ENCODE data around the gene FBXO48. TPM values are rescaled to one million over a fixed set of nuclear protein-coding genes. Genes with fewer than 3 reads are reported as not detected.

Gene FBXO48
- total RNA-seq, 2 donors from 2014 or later: 1.5 to 2.1 TPM

- DNase-seq: no peak
- intact Hi-C loops (cut with DNase I, micrococcal nuclease): no loop called here
- peak; percentile 64 for ATAC-seq
These were observed 8.5 kb upstream of the FBXO48 start for GRCh38 chr2:68475576-68475975.

- ATAC-seq (peak; percentile 42), DNase-seq (no peak)
- intact Hi-C loops (cut with DNase I, micrococcal nuclease): no loop called here
These were observed 8.0 kb upstream of the FBXO48 start for GRCh38 chr2:68475110-68475509.

- intact Hi-C loops (cut with DNase I, micrococcal nuclease): no loop called here
- DNase-seq: no peak
- ATAC-seq: no peak
These were observed 5.8 kb upstream of the FBXO48 start for GRCh38 chr2:68472796-68473414.

GRCh38 chr2:68471385-68471784 lies 4.3 kb upstream of the FBXO48 start:
- ATAC-seq (no peak), DNase-seq (no peak)
- intact Hi-C loops (cut with DNase I, micrococcal nuclease): no loop called here

GRCh38 chr2:68469935-68470334 lies 2.8 kb upstream of the FBXO48 start:
- intact Hi-C loops (cut with DNase I, micrococcal nuclease): loop anchor here in 1 of 2 donors (10.0 kb wide), 1 partner anchor 245 kb away; no protein-coding TSS in a partner anchor
- ATAC-seq (peak; percentile 6), DNase-seq (no peak)

GRCh38 chr2:68468801-68469200 lies 1.7 kb upstream of the FBXO48 start:
- intact Hi-C loops (cut with DNase I, micrococcal nuclease): loop anchor here in 1 of 2 donors (10.0 kb wide), 1 partner anchor 246 kb away; no protein-coding TSS in a partner anchor
- ATAC-seq: no peak
- DNase-seq: no peak

- ATAC-seq (peak; percentile 27), DNase-seq (no peak)
- intact Hi-C loops (cut with DNase I, micrococcal nuclease): loop anchor here in 1 of 2 donors (10.0 kb wide), 1 partner anchor 248 kb away; no protein-coding TSS in a partner anchor
These were observed 367 bp downstream of the FBXO48 start for GRCh38 chr2:68466778-68467076.

GRCh38 chr2:68466361-68466777 lies 725 bp downstream of the FBXO48 start:
- DNase-seq: peak in 1 of 2 donors; percentile 17
- intact Hi-C loops (cut with DNase I, micrococcal nuclease): loop anchor here in 1 of 2 donors (10.0 kb wide), 1 partner anchor 248 kb away; no protein-coding TSS in a partner anchor
- ATAC-seq: no peak

- DNase-seq (no peak), ATAC-seq (no peak)
- intact Hi-C loops (cut with DNase I, micrococcal nuclease): loop anchor here in 1 of 2 donors (10.0 kb wide), 1 partner anchor 250 kb away; no protein-coding TSS in a partner anchor
These were observed 1.8 kb downstream of the FBXO48 start for GRCh38 chr2:68465081-68465916.

- no peak for ATAC-seq
- intact Hi-C loops (cut with DNase I, micrococcal nuclease): loop anchor here in 1 of 2 donors (10.0 kb wide), 1 partner anchor 250 kb away; no protein-coding TSS in a partner anchor
- no peak for DNase-seq
These were observed 2.4 kb downstream of the FBXO48 start for GRCh38 chr2:68464651-68465050.

GRCh38 chr2:68463287-68463877 lies 3.7 kb downstream of the FBXO48 start:
- intact Hi-C loops (cut with DNase I, micrococcal nuclease): loop anchor here in 1 of 2 donors (10.0 kb wide), 1 partner anchor 251 kb away; no protein-coding TSS in a partner anchor
- ATAC-seq (no peak), DNase-seq (no peak)

- intact Hi-C loops (cut with DNase I, micrococcal nuclease): no loop called here
- ATAC-seq (no peak), DNase-seq (no peak)
These were observed 8.1 kb downstream of the FBXO48 start for GRCh38 chr2:68458981-68459380.

GRCh38 chr2:68456198-68456597 lies 10.9 kb downstream of the FBXO48 start:
- ATAC-seq (no peak), DNase-seq (no peak)
- intact Hi-C loops (cut with DNase I, micrococcal nuclease): no loop called here

- ATAC-seq: no peak
- intact Hi-C loops (cut with DNase I, micrococcal nuclease): no loop called here
- no peak for DNase-seq
These were observed 12.4 kb downstream of the FBXO48 start for GRCh38 chr2:68454719-68455118.

- intact Hi-C loops (cut with DNase I, micrococcal nuclease): no loop called here
- DNase-seq (no peak), ATAC-seq (no peak)
These were observed 13.2 kb downstream of the FBXO48 start for GRCh38 chr2:68453761-68454360.

GRCh38 chr2:68452158-68452900 lies 14.8 kb downstream of the FBXO48 start:
- ATAC-seq: no peak
- intact Hi-C loops (cut with DNase I, micrococcal nuclease): no loop called here
- no peak for DNase-seq

GRCh38 chr2:68448671-68449653 lies 18.1 kb downstream of the FBXO48 start:
- no peak for DNase-seq
- intact Hi-C loops (cut with DNase I, micrococcal nuclease): loop anchor here in 1 of 2 donors (10.0 kb wide), 1 partner anchor 324 kb away; no protein-coding TSS in a partner anchor
- ATAC-seq: no peak

Measured in left colon (tissue), 2 donors.